ENCODE measurements around the gene SLC44A3. TPM values are rescaled to one million over a fixed set of nuclear protein-coding genes. Genes with fewer than 3 reads are reported as not detected.

SLC44A3 gene
- total and polyA plus RNA-seq, 2 of the 13 experiments (the other 11 are each of a cell fraction or from before 2014, with no cell fraction given): 6.8 to 14.1 TPM

- TF ChIP-seq ETS1 (CRISPR knock-in tag; IDR thresholded peaks at IDR 0.05): 0 out of 2 replicates have a peak, but pooled peaks have one; percentile 26
- TF ChIP-seq ZBTB38 (CRISPR knock-in tag; IDR thresholded peaks at IDR 0.05): peak; percentile 33; the same call in 1 of the 2 replicates
- TF ChIP-seq ATF2 (CRISPR knock-in tag; IDR thresholded peaks at IDR 0.05): no peak
- TF ChIP-seq, protein P1, sequence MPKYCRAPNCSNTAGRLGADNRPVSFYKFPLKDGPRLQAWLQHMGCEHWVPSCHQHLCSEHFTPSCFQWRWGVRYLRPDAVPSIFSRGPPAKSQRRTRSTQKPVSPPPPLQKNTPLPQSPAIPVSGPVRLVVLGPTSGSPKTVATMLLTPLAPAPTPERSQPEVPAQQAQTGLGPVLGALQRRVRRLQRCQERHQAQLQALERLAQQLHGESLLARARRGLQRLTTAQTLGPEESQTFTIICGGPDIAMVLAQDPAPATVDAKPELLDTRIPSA (CRISPR knock-in tag; IDR thresholded peaks at IDR 0.05; ENCODE audit: borderline replicate concordance): 0 out of 2 replicates have a peak, but pooled peaks have one; percentile 2
- no peak for TF ChIP-seq GPBP1L1 (CRISPR knock-in tag; IDR thresholded peaks at IDR 0.05)
- 0 out of 2 replicates have a peak, but pooled peaks have one; percentile 50 for TF ChIP-seq ZNF224 (CRISPR knock-in tag; IDR thresholded peaks at IDR 0.05)
- 0 out of 2 replicates have a peak, but pooled peaks have one; percentile 17 for TF ChIP-seq GZF1 (CRISPR knock-in tag; IDR thresholded peaks at IDR 0.05)
- TF ChIP-seq NFYB (CRISPR knock-in tag; IDR thresholded peaks at IDR 0.05): no peak
- TF ChIP-seq TRIM24 (CRISPR knock-in tag; IDR thresholded peaks at IDR 0.05): no peak
- peak; percentile 11 for TF ChIP-seq YY1 (IDR thresholded peaks at IDR 0.05; ENCODE audit: insufficient read depth, insufficient replicate concordance, low read depth, low read length)
- TF ChIP-seq RARA (CRISPR knock-in tag; IDR thresholded peaks at IDR 0.05): 0 out of 2 replicates have a peak, but pooled peaks have one; percentile 3
- TF ChIP-seq ZNF792 (CRISPR knock-in tag; IDR thresholded peaks at IDR 0.05): no peak
- peak; percentile 43; the same call in 1 of the 2 replicates for TF ChIP-seq ARNTL (CRISPR knock-in tag; IDR thresholded peaks at IDR 0.05)
- TF ChIP-seq, protein P2, sequence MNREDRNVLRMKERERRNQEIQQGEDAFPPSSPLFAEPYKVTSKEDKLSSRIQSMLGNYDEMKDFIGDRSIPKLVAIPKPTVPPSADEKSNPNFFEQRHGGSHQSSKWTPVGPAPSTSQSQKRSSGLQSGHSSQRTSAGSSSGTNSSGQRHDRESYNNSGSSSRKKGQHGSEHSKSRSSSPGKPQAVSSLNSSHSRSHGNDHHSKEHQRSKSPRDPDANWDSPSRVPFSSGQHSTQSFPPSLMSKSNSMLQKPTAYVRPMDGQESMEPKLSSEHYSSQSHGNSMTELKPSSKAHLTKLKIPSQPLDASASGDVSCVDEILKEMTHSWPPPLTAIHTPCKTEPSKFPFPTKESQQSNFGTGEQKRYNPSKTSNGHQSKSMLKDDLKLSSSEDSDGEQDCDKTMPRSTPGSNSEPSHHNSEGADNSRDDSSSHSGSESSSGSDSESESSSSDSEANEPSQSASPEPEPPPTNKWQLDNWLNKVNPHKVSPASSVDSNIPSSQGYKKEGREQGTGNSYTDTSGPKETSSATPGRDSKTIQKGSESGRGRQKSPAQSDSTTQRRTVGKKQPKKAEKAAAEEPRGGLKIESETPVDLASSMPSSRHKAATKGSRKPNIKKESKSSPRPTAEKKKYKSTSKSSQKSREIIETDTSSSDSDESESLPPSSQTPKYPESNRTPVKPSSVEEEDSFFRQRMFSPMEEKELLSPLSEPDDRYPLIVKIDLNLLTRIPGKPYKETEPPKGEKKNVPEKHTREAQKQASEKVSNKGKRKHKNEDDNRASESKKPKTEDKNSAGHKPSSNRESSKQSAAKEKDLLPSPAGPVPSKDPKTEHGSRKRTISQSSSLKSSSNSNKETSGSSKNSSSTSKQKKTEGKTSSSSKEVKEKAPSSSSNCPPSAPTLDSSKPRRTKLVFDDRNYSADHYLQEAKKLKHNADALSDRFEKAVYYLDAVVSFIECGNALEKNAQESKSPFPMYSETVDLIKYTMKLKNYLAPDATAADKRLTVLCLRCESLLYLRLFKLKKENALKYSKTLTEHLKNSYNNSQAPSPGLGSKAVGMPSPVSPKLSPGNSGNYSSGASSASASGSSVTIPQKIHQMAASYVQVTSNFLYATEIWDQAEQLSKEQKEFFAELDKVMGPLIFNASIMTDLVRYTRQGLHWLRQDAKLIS (CRISPR knock-in tag; IDR thresholded peaks at IDR 0.05): 0 out of 2 replicates have a peak, but pooled peaks have one; percentile 46
Measured at GRCh38 chr1:94927405-94928175, 107.4 kb downstream of the SLC44A3 start (continued).

Data from HepG2 (cell line).